ENCODE results near the gene ALG12.

ALG12 gene

GRCh38 chr22:49929994-49930575 is 11.8 kb upstream of the ALG12 start:
- Histone ChIP-seq H2AK5ac (ENCODE audit: low read length) (peak overlapping the region; percentile 11), H3K18ac (ENCODE audit: low read length) (no peak overlapping the region), H2BK5ac (ENCODE audit: low read depth, low read length, poor library complexity) (no peak overlapping the region), H3K27me3 (ENCODE audit: insufficient read depth, low read length) (no peaks in the 10 kb centered on the region), H3K9me3 (ENCODE audit: insufficient read depth, low read depth, low read length) (no peaks in the 10 kb centered on the region), H3K14ac (ENCODE audit: low read length) (no peak overlapping the region), H2BK12ac (ENCODE audit: low read length) (no peak overlapping the region), H3K79me2 (ENCODE audit: control insufficient read depth, insufficient read depth, low read length, poor library complexity) (no peaks in the 10 kb centered on the region), H3K4me3 (ENCODE audit: low read depth, low read length) (no peak overlapping the region), H4K12ac (ENCODE audit: low read depth, low read length) (no peak overlapping the region), H4K8ac (ENCODE audit: low read depth, low read length) (no peak overlapping the region), H3K4me2 (ENCODE audit: low read length) (no peak overlapping the region), H3K36me3 (ENCODE audit: control insufficient read depth in 1 of 2, insufficient read depth in 2 of 2, low read length in 2 of 2) (peaks cover 11 to 13% of the 10 kb centered on the region in 2 experiments), H2BK120ac (ENCODE audit: insufficient read depth, low read length, poor library complexity) (no peak overlapping the region), H3K27ac (ENCODE audit: low read depth, low read length) (no peak overlapping the region), H2AFZ (ENCODE audit: insufficient read depth, low read length, poor library complexity) (no peak overlapping the region), H3K4me1 (ENCODE audit: control insufficient read depth in 1 of 2, insufficient read depth in 2 of 2, low read length in 2 of 2) (no peaks in the 10 kb centered on the region), H3K4ac (ENCODE audit: low read depth, low read length) (no peak overlapping the region), H3K79me1 (ENCODE audit: low read length) (no peaks in the 10 kb centered on the region), H3K23ac (ENCODE audit: low read length) (no peak overlapping the region), H3K9ac (ENCODE audit: low read length) (no peak overlapping the region), H4K91ac (ENCODE audit: low read depth, low read length) (no peak overlapping the region)
- WGBS (ENCODE audit: extremely low coverage, insufficient coverage, insufficient read length) = no CpG with 5 or more reads among the region's 21 CpGs
- no peak for DNase-seq

GRCh38 chr22:49929211-49929979 is 11.2 kb upstream of the ALG12 start:
- Histone ChIP-seq H3K9me3 (ENCODE audit: insufficient read depth, low read depth, low read length) (no peaks in the 10 kb centered on the region), H3K79me2 (ENCODE audit: control insufficient read depth, insufficient read depth, low read length, poor library complexity) (no peaks in the 10 kb centered on the region), H3K4me2 (ENCODE audit: low read length) (no peak overlapping the region), H3K36me3 (ENCODE audit: control insufficient read depth in 1 of 2, insufficient read depth in 2 of 2, low read length in 2 of 2) (peaks cover 13 to 15% of the 10 kb centered on the region in 2 experiments), H3K4me3 (ENCODE audit: low read depth, low read length) (no peak overlapping the region), H3K4ac (ENCODE audit: low read depth, low read length) (no peak overlapping the region), H3K79me1 (ENCODE audit: low read length) (no peaks in the 10 kb centered on the region), H2BK120ac (ENCODE audit: insufficient read depth, low read length, poor library complexity) (no peak overlapping the region), H3K27me3 (ENCODE audit: insufficient read depth, low read length) (no peaks in the 10 kb centered on the region), H2BK12ac (ENCODE audit: low read length) (no peak overlapping the region), H2BK5ac (ENCODE audit: low read depth, low read length, poor library complexity) (no peak overlapping the region), H3K18ac (ENCODE audit: low read length) (no peak overlapping the region), H3K27ac (ENCODE audit: low read depth, low read length) (no peak overlapping the region), H4K8ac (ENCODE audit: low read depth, low read length) (no peak overlapping the region), H3K14ac (ENCODE audit: low read length) (no peak overlapping the region), H3K9ac (ENCODE audit: low read length) (no peak overlapping the region), H2AK5ac (ENCODE audit: low read length) (no peak overlapping the region), H4K12ac (ENCODE audit: low read depth, low read length) (no peak overlapping the region), H2AFZ (ENCODE audit: insufficient read depth, low read length, poor library complexity) (no peak overlapping the region), H4K91ac (ENCODE audit: low read depth, low read length) (no peak overlapping the region), H3K4me1 (ENCODE audit: control insufficient read depth in 1 of 2, insufficient read depth in 2 of 2, low read length in 2 of 2) (no peaks in the 10 kb centered on the region), H3K23ac (ENCODE audit: low read length) (no peak overlapping the region)
- peak; percentile 37 to 72 for DNase-seq
- no CpG with 5 or more reads among the region's 75 CpGs for WGBS (ENCODE audit: extremely low coverage, insufficient coverage, insufficient read length)

GRCh38 chr22:49928555-49929210 is 10.4 kb upstream of the ALG12 start:
- H3K79me1 ChIP-seq (ENCODE audit: low read length) = no peaks in the 10 kb centered on the region
- WGBS (ENCODE audit: extremely low coverage, insufficient coverage, insufficient read length) = no CpG with 5 or more reads among the region's 38 CpGs

GRCh38 chr22:49928185-49928495 is 9.9 kb upstream of the ALG12 start:
- Histone ChIP-seq H2AFZ (ENCODE audit: insufficient read depth, low read length, poor library complexity) (no peak overlapping the region), H3K4me3 (ENCODE audit: low read depth, low read length) (no peak overlapping the region), H3K4me1 (ENCODE audit: control insufficient read depth in 1 of 2, insufficient read depth in 2 of 2, low read length in 2 of 2) (no peaks in the 10 kb centered on the region), H3K27me3 (ENCODE audit: insufficient read depth, low read length) (no peaks in the 10 kb centered on the region), H4K91ac (ENCODE audit: low read depth, low read length) (no peak overlapping the region), H2BK120ac (ENCODE audit: insufficient read depth, low read length, poor library complexity) (no peak overlapping the region), H3K4ac (ENCODE audit: low read depth, low read length) (no peak overlapping the region), H3K9ac (ENCODE audit: low read length) (no peak overlapping the region), H3K79me1 (ENCODE audit: low read length) (no peaks in the 10 kb centered on the region), H3K36me3 (ENCODE audit: control insufficient read depth in 1 of 2, insufficient read depth in 2 of 2, low read length in 2 of 2) (peaks cover 19 to 22% of the 10 kb centered on the region in 2 experiments), H2BK5ac (ENCODE audit: low read depth, low read length, poor library complexity) (no peak overlapping the region), H3K4me2 (ENCODE audit: low read length) (no peak overlapping the region), H2BK12ac (ENCODE audit: low read length) (no peak overlapping the region), H4K12ac (ENCODE audit: low read depth, low read length) (no peak overlapping the region), H2AK5ac (ENCODE audit: low read length) (no peak overlapping the region), H3K27ac (ENCODE audit: low read depth, low read length) (no peak overlapping the region), H3K14ac (ENCODE audit: low read length) (no peak overlapping the region), H3K9me3 (ENCODE audit: insufficient read depth, low read depth, low read length) (no peaks in the 10 kb centered on the region), H4K8ac (ENCODE audit: low read depth, low read length) (no peak overlapping the region), H3K79me2 (ENCODE audit: control insufficient read depth, insufficient read depth, low read length, poor library complexity) (no peaks in the 10 kb centered on the region), H3K18ac (ENCODE audit: low read length) (no peak overlapping the region), H3K23ac (ENCODE audit: low read length) (no peak overlapping the region)
- WGBS (ENCODE audit: extremely low coverage, insufficient coverage, insufficient read length) = no CpG with 5 or more reads among the region's 8 CpGs
- no peak for DNase-seq

More at GRCh38 chr22:49928555-49929210, 10.4 kb upstream of the ALG12 start:
- Histone ChIP-seq H3K27me3 (ENCODE audit: insufficient read depth, low read length) (no peaks in the 10 kb centered on the region), H3K4me3 (ENCODE audit: low read depth, low read length) (no peak overlapping the region), H3K18ac (ENCODE audit: low read length) (no peak overlapping the region), H3K4ac (ENCODE audit: low read depth, low read length) (no peak overlapping the region), H2AFZ (ENCODE audit: insufficient read depth, low read length, poor library complexity) (no peak overlapping the region), H3K23ac (ENCODE audit: low read length) (no peak overlapping the region), H4K91ac (ENCODE audit: low read depth, low read length) (no peak overlapping the region), H2AK5ac (ENCODE audit: low read length) (no peak overlapping the region), H3K9ac (ENCODE audit: low read length) (no peak overlapping the region), H3K9me3 (ENCODE audit: insufficient read depth, low read depth, low read length) (no peaks in the 10 kb centered on the region), H3K4me1 (ENCODE audit: control insufficient read depth in 1 of 2, insufficient read depth in 2 of 2, low read length in 2 of 2) (no peaks in the 10 kb centered on the region), H3K14ac (ENCODE audit: low read length) (no peak overlapping the region), H2BK5ac (ENCODE audit: low read depth, low read length, poor library complexity) (no peak overlapping the region), H3K79me2 (ENCODE audit: control insufficient read depth, insufficient read depth, low read length, poor library complexity) (no peaks in the 10 kb centered on the region), H2BK120ac (ENCODE audit: insufficient read depth, low read length, poor library complexity) (no peak overlapping the region), H3K27ac (ENCODE audit: low read depth, low read length) (no peak overlapping the region), H3K4me2 (ENCODE audit: low read length) (no peak overlapping the region), H3K36me3 (ENCODE audit: control insufficient read depth in 1 of 2, insufficient read depth in 2 of 2, low read length in 2 of 2) (peaks cover 18 to 22% of the 10 kb centered on the region in 2 experiments), H4K12ac (ENCODE audit: low read depth, low read length) (no peak overlapping the region), H2BK12ac (ENCODE audit: low read length) (no peak overlapping the region), H4K8ac (ENCODE audit: low read depth, low read length) (no peak overlapping the region)
- DNase-seq = no peak
